Keratinocyte (primary cell): ENCODE data around the gene ZNF610.

Experiments
- CTCF ChIP-seq, 3 experiments: IDR thresholded peaks in 1 of 3; conservative IDR thresholded peaks in 1 of 3; optimal IDR thresholded peaks in 1 of 3; 2 replicates in 2 of 3; 3 replicates in 1 of 3; pipeline versions ENCODE3 to v1.5.1; 2011; ENCODE audit warnings: low read length in 3 of 3, mild to moderate bottlenecking in 3 of 3, moderate library complexity in 2 of 3, control low read depth in 1 of 3, inconsistent platforms in 1 of 3; ENCODE audit not compliant: insufficient read depth in 2 of 3; ENCODE audit errors: extremely low read depth in 1 of 3
- EZH2 ChIP-seq: IDR thresholded peaks from one replicate; pipeline ENCODE4 v1.6.1; 2012; ENCODE audit warnings: inconsistent platforms, mild to moderate bottlenecking, low read length, moderate library complexity

- peak in 1 of 3 experiments; percentile 39 for TF ChIP-seq CTCF (optimal IDR thresholded peaks at IDR 0.05 in 1 of 3, IDR thresholded peaks at IDR 0.05 in 1 of 3, conservative IDR thresholded peaks at IDR 0.05 in 1 of 3; ENCODE audit: extremely low read depth in 1 of 3, insufficient read depth in 2 of 3, low read length in 3 of 3)
- TF ChIP-seq EZH2, result no peak
Observed at GRCh38 chr19:52398081-52398441, 62.0 kb downstream of the ZNF610 start.
